ENCODE data around the gene HIVEP3.
A peak's percentile ranks its signal among the peaks of the same experiment; 100 is the strongest.

HIVEP3 gene

DNA sequence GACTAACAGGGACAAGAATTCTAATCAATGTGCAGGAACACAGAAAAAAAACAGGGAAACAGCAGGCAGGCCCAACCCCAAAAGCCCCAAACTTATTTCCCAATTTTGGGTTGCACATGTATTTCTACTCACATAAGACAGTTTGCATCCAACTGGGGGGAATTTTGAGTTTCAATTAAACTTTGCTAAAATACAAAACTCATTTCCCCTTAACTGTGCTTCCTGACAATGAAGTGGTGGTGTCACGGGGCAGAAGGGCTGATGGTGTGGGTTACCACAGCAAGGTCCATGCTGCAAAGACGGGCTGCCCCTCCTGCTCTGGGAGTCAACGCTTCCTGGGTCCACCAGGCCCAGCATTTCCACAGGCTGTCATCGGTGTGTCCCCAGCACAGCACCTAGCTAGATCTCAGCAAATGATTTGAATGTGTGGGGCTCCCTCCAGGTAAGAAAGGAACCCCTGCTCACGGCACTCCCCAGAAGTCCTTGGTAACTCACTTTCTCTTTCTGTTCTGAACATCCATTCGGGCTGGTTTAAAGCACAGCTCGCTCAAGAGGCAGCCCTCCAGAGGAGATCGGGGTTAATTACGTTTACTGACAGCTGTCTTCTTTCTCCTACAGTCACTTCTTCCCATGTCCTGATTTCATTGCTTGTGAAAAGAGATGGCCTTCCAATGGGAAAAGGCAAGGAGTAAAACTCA is 27.4 kb downstream of the HIVEP3 start:
- DNase-seq: peak; percentile 50

DNA sequence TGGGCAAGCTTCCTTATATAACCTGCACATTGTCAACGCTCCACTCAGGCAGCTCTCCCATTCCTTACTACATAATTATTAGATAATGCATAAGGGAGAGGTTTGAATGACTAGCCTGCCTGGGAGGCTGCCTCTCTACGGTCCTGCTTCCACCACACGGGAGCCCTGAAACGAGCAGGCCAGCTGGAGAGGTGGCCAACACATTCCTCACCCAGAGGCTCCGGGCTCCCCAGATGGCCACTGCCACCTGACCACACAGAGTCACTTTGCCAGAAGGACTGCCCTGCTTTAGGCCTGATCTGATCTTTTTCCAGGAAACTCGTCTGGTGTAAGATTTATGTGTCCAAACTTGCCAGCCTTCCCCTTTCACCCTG is 27.9 kb downstream of the HIVEP3 start:
- no peak for DNase-seq

DNA sequence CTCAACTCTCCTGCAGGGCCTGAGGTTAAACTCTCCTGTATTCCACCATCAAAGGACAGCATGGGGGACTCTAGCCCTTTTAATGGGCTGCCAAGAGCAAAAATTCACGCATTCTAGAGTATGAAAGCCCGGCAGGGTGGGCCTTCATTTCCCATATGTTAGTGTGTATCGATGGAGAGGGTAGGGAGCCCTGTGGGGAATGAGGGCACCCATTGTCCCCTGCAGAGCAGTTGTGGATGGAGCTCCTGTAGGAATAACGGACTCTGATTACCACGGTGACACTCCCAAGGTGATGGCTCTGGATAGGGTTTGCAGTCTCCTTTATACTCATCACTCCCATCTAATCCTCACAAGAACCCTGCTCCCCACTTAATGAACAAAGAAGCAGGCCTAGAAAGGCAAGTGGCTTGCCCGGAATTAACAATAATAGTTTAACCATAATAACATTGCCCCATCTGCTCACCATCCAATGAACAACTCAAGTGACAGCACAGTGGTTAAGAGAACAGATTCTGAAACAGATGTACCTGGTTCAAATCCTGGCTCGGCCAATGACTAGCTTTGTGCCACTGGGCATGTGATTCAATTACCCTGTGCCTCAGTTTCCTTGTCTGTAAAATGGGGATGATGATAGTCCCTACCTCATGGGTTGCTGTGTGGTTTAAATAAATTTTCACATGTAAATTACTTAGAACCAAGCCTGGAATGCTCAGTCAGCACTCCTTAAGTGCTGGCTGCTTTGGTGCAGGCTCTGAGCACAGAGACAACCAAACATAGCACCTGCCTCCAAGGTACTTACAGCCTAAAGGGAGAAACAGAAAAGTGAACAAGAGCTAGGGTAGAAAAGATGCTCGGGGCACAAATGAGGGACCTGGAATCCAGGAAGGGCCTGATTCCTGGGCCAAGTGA is 29.0 kb downstream of the HIVEP3 start:
- DNase-seq: no peak

DNA sequence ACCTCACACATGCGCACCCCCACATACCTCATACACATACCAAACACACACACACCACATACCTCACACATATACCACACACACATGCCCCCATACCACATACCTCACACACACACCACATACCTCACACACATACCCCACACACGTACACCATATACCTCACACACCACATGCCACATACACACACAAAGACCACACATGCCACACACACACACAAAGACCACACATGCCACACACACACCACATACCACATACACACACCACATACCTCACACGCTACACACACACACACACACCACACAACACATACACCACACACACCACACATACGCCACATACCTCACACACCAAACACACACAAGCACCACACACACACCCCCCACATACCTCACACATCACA is 30.0 kb downstream of the HIVEP3 start:
- DNase-seq: no peak

DNA sequence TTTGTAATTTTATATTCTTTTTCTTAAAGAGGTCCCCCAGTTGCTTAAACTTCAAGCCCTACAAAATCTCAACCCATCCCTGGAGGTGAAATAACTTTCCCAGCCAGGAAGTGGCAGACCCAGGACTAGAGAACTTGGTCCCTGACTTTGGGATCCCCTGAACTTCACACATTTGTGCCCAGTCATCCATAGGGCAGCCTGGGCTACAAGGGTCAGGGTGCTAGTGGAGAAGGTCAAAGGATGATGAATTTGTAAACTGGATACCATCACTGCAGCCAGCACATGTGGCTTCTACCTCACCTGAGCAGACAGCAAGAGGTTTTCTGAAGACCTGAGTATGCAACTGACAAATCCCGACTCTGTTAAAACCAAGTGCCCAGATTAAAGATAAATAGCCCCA is 31.4 kb downstream of the HIVEP3 start:
- no peak for DNase-seq

DNA sequence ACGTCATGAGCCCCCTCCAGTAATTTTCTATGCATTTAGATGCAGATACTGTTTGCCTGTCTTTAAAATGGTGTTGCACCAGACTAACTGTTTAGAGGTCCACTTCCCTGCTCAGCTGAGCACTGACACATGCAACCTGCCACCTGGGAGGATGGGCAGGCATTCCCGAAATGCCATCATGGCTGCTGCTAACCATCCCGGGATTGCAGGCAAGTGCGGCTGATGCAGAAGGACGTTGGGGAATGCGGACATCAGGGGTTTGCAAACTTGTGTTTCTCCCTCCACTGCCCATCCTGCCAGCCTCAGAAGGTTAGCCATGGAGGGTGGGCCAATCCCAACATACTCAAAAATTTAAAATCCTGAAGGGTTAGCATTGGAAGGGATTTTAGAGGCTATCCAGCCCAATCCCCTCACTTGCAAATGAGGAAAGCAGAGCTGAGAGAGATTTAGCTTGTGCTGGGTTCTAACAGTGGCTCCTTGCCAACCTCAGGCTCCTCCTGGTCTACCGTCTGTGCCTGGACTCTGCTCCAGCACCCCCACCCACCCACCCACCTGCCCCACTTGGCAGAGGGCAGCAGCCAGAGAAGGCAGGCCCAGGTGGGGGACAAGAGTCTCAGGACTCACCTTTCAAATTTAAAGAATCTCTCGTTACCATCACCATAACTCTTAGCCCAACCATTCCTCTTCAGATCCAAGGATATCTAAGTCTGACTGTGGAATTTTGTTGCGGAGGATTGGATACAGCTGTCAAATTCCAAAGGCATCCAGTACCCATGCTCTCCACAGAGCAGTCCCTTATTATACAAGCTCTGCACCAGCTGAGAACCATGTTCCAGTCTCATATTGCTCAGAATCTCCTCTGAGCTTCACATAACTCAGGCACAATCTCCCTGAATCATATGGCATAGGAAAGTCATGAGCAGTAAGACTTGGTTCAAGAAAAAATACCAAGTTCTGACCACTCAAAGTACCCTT is 34.2 kb downstream of the HIVEP3 start:
- DNase-seq: no peak

DNA sequence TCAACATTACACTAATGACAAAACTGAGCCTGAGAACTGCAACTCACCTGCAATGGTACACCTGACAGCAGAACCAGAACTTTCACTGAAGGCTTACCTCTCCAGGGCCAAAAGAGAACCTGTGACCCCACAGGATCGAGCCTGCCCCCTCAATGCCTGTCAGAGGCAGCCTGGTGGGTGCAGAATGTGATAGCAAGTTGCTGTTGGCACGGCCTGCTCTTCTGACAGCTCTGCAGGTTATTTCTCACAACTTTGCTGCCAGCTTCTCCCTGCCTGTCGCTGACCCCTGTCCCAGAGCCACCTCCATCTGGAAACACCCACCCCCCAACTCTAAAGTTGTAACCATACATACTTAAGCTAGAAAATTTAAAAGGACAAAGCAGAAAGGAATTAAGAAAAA is 35.2 kb downstream of the HIVEP3 start:
- DNase-seq: no peak

DNA sequence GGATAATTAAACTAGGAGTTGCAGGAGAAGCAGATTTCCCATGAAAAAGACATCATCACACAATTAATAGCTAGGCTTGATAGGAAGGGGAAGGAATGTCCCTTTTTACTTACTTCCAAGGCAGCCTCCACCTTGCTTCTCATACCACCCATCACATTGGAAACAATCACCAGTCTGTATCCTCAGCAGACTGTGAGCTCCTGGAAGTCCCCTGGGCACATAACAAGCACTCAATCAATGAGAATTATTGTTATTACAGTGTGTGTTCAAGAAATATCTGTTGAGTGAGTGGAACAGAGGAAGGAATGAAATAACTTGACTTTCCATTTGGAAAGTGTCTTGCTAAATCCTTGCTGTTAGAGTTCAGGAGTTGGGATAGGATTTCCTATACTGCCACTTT is 36.2 kb downstream of the HIVEP3 start:
- no peak for DNase-seq

DNA sequence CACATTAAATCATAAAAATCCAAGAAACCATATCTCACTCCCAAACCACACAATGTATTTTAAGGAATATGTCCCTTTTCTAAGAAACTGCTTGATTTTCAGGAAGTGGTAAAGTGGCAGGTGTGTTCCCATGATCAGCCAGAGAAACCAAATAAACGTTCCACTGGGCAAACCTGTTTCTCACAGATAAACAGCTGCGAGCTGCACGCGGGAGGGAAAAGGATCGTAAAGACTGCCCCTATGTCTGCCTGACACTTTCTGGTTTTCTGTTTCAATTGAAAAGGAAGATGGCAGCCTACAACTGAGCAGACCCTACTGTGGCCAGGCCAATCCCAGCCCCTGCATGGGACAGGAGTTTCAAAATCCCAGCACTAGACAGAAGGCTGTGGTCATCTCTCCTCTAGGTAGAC is 36.6 kb downstream of the HIVEP3 start:
- DNase-seq: no peak

DNA sequence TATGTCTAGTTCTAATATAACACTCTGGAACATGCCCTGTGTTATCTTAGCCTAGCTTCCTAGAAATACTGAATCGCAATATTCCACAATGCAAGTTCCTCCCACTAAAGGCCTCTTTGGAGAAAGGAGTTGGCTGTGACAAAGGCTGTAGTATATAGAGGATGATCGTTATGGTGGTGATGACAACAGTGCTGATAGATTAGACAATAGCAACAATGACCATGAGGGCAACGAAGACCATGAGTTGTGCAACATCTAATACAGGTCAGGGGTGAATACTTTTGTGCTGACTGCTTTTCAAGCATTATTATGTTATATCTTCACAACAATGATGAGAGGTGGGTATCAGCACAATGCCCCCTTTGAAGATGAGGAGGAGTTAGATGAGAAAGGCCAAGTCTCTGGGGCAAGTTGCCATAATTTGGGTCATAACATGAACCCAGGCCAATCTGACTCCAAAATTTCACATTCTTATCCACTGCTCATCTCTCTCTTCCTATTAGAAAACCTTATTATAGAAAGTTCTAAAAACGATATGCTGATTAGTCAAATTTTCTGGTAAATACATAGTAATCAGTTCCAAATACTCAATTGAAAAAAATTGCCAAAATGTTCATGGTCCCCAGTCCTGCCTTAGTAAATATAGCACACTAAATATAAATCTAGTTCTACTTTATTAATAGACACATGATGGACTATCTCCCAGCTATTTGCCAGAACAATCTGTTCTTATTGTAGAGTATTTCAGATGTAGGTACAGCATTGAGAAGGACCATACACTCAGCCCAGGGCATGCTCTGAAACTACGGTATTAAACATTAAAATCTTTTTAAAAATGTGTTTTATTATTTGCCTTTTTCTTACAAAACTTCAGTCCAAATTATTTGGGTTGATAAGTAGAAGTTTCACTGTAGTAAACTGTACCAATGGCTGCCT is 37.5 kb downstream of the HIVEP3 start:
- no peak for DNase-seq

DNA sequence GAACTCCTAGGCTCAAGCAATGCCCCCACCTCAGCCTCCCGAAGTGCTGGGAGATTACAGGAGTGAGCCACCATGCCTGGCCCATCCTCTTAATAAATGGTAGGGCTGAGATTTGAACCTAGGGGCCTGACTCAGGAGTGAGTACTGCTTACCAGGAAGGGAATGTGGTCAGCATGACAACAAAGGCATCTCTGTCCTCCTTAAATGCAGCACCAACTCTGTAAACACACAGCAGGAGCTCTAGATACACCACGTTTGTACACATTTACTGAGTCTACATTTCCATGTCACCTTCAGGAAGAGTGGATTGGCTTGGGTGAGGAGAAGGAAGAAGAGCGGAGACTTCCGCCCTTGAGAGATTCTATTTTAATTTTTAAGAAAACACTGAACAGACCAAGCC is 38.5 kb downstream of the HIVEP3 start:
- no peak for DNase-seq

DNA sequence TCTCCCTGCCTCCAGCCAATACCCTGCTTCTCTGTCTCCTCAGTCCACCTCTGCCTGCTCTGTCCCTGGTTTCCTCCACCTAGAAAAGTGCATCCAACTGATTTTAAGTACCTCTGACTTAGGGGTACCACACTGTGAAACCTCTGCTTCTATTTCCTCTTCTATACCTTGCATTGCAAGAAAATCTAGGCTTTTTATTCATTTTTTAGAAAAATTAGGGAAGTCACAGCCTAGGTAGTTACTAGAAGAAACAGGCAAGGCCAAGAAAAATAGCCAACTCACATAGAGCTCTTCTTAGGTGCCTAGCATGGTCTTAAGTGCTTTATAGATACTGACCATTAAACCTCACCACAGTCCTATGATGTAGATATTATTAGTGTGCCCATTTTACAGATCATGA is 39.1 kb downstream of the HIVEP3 start:
- DNase-seq: no peak

DNA sequence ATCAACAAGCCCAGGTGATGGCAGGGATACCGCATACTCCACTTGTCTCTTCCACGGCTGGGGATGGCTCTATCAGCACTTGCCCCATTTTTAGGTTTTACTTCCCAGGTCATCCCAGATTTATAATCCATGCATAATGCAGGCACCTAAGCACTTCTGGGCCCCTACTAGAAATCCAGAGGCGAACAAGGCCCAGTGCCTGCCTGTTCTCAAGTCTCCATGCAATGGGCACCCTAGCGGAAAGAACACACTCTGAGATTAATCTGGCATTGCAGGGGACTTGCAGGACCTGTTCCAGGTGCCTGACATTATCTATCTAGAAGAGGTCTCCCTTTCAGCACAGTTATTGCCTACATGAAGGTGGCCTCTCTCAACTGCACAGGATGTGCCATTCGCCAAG is 39.8 kb downstream of the HIVEP3 start:
- no peak for DNase-seq

DNA sequence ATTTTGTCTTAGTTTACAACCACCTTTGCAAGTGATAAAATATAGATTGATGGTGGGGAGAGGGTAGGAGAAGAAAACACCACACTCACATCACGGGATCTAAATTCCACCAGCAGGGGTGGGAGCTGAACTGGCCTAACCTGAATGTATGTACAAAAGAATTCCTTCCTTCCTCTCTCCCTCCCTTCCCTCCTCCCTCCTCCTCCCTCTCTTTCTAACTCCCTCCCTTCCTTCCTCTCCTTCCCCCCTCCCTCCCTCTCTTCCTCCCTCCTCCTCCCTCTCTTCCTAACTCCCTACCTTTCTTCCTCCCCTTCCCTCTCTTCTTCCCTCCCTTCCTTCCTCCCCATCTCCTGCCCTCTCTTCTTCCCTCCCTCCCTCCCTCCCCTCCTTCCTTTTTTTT is 40.2 kb downstream of the HIVEP3 start:
- no peak for DNase-seq

DNA sequence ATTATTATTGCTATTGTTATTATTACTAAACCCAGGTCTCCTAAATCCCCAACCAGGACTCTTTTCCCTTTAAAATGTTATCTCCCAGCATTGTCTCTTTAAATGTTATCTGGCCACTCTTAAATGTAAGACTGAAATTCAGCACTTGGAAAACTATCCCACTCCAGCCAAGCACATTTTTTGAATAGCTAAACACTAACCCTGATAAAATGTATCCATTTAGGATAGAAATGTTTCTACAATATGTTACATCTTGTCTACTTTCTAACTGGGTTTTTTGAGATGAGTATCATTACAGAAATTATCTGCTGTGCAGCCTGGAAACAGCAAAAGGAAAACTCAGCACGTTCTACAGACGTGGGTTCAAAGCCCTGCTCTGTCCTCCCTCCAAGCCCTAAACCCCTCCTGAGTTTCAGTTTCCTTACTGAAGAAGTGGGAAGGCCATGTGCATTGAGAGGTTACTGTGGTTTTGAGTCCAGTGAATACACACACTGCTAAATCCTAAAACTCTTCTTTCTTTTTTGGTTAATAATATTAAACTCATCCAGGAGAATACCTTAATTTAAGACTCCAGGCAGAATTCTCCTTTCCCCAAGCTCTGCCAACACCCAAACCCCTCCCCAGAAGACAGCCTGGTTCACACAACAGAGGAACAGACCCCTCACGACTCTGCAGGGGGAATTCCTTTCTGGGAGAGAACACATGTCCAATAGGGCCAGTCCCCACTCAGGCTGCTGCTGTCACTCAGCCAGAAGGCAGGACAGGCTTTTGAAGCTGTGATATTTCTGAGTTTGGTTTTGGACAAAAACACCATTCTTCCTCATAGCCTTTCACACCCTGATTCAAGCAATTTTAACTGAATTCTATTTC is 41.9 kb downstream of the HIVEP3 start:
- DNase-seq: no peak

DNA sequence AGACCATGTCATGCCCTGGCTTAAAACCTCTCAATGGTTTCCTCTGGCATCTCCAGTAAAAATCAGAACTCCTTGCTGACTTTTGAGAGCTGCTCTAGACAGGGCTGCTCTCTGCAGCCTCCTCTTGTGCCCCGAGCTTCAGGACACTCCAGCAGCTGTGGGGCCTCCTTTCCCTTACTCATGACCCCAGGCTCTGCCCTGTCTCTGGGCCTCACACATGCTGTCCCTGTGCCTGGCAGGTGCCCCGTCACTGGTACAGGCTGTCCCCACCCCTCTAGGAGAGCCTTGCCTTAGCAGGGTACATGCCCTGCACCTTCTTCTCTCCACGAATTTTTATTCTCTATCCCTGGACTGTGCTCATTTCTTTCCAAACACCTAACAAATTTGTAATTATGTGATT is 43.2 kb downstream of the HIVEP3 start:
- no peak for DNase-seq

DNA sequence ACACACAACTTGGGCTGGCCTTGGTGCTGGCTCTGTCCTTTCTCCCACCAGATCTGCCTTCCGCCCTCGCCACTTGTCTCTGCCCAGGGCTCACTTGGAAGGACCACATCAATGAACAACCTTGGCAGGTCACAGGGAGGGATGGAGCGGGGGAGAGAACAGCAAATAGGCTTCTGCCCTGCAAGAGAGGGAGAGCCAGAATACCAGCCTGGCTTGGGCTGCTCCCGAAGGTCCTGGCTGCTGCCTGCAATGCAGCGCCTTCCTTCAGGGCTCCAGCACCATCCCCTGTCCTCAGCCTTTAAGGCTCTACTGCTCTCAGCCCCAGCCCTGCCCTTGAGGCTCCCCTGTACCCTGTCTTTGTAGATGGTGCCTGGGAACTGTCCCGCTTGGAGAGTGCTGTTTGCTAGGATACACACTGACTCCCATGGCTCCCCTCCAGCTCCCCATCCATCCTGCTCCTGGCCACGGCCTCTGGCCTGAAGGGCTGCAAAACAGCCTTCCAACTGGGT is 43.8 kb downstream of the HIVEP3 start:
- DNase-seq: no peak

DNA sequence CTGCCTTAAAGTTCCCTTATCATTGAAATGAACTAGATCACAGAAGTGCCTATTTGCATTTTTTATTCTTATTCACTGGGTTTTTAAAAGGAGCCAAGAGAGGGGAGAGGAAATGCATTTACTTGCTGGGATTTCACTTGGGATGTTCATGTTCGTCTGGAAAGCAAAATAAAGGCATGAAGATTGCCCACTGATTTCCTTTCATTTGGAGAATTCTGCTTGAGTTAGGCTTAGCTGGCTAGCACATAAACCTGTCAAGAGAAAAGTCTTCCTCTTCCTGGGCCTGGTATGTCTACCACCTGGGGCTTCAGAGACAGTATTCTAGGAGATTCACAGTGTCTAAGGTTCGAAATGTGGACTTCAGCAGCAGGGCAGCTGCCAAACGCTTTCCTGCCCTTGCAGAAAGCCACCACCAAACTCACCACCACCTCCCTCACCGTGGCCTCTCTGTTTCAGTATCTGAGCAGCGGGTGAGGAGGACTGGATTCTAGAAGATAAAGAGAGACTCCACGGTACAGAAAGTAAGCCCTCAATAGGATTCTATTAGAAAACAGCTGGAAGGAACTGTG is 44.5 kb downstream of the HIVEP3 start:
- no peak for DNase-seq

DNA sequence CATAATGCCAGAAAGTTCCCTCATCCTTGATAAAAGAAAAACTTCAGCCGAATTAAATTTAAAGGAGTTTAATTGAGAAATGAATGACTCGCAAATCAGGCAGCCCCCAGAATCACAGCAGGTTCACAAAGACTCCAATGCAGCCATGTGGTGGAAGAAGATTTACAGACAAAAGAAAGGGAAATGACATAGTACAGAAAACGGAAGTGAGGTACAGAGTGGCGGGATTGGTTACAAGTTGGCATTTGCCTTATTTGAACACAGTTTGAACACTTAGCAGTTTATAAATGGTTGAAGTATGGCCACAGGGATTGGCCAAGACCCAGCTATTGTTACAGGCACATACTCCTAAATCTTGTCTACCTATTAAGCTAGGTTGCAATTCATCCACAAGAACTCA is 46.6 kb downstream of the HIVEP3 start:
- no peak for DNase-seq

DNA sequence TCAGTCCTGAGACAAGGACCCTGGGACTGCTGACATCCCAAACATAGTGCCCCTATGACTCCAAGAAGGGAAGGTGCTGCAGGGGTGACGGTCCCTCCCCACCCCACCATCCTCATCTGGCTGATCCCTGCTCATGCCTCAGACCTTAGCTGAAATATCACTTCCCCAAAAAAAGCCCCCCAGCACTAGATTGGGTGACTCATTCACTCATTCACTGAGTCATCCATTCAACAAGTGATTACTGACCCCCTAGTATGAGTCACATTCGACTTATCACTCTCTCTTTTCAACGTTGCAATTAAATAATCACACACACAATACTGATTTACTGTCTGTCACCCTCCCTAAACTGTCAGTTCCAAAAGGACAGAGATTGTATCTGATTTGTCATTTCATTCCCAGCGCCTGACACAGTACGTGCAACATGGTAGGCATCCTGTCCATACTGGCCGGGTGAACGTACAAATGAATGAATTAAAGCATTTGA is 48.6 kb downstream of the HIVEP3 start:
- DNase-seq: no peak
